GM12878 (cell line): Measurements from ENCODE around the gene PARP8. TPM values are rescaled to one million over a fixed set of nuclear protein-coding genes. Genes with fewer than 3 reads are reported as not detected.

Experiments used
- ATAC-seq: fragments of 200-7000 bp; cut with Tn5 transposase; 3 replicates; pipeline ENCODE4 v1.9.1; 2020; ENCODE audit warnings: mild to moderate bottlenecking, moderate library complexity
- BruUV-seq: library from RNA; stranded (reverse); fragments of 400-500 nt; replicated peaks from 2 replicates; lab custom pipeline; 2021; lab: Mats Ljungman, UMichigan
- CTCF ChIA-PET: fragments of 300-600 bp; sonication (Branson Sonifier 250); formaldehyde crosslinking; extraction: SDS; loops from one replicate; lab custom pipeline; 2021; ENCODE audit warnings: inconsistent platforms; lab: Yijun Ruan, JAX
- POLR2A ChIA-PET: fragments of 350-600 bp; formaldehyde crosslinking; extraction: SDS; loops from one replicate; lab custom pipeline; 2021; ENCODE audit warnings: inconsistent platforms; lab: Charles Lee
- RAD21 ChIA-PET: fragments of 300-600 bp; sonication (Branson Sonifier 250); formaldehyde crosslinking; loops from one replicate; lab custom pipeline; 2023; ENCODE audit warnings: antibody characterized with exemption; ENCODE audit not compliant: unreplicated experiment; lab: Charles Lee
- SMC1A ChIA-PET: fragments of 300-600 bp; sonication (Branson Sonifier 250); formaldehyde crosslinking; loops from one replicate; lab custom pipeline; 2023; ENCODE audit not compliant: unreplicated experiment, uncharacterized antibody; lab: Charles Lee
- DNase-seq: peaks from one replicate; pipeline ENCODE4 v3.0.0-alpha.2; 2011; ENCODE audit warnings: low read depth, low spot score
- FAIRE-seq: peaks from 3 replicates; lab custom pipeline; 2011; peaks lifted over from hg19 to GRCh38; lab: Jason Lieb, UNC
- H2AFZ ChIP-seq: 2 replicates; pipeline ENCODE4 v1.6.0; 2011; ENCODE audit warnings: low read depth, low read length, control low read depth; ENCODE audit not compliant: control insufficient read depth
- H3K27ac ChIP-seq: 2 replicates; pipeline ENCODE4 v1.5.1; 2011; ENCODE audit warnings: control low read depth; ENCODE audit not compliant: control insufficient read depth, insufficient read depth
- H3K27me3 ChIP-seq, 2 experiments: replicated peaks in 1 of 2; 2 replicates each; pipeline versions ENCODE4 v1.6.0 to v1.6.1; 2011; ENCODE audit warnings: low read length in 1 of 2; ENCODE audit not compliant: control insufficient read depth in 2 of 2, insufficient read depth in 2 of 2
- H3K36me3 ChIP-seq, 2 experiments: 2 replicates each; pipeline ENCODE4 v1.5.1; 2011; ENCODE audit warnings: low read length in 1 of 2; ENCODE audit not compliant: control insufficient read depth in 2 of 2, insufficient read depth in 2 of 2
- H3K4me1 ChIP-seq: 2 replicates; pipeline ENCODE4 v1.6.1; 2011; ENCODE audit warnings: mild to moderate bottlenecking, low read length, moderate library complexity, mixed read lengths; ENCODE audit not compliant: control insufficient read depth, insufficient read depth
- H3K4me2 ChIP-seq: 2 replicates; pipeline ENCODE4 v1.6.0; 2011; ENCODE audit warnings: control low read depth; ENCODE audit not compliant: control insufficient read depth, insufficient read depth
- H3K4me3 ChIP-seq: fragments of 200-600 bp; sonication (generic); 2 replicates; pipeline ENCODE4 v1.5.1; 2016
- H3K79me2 ChIP-seq: 2 replicates; pipeline ENCODE4 v1.6.0; 2011; ENCODE audit warnings: low read length; ENCODE audit not compliant: control insufficient read depth, insufficient read depth
- H3K9ac ChIP-seq: 2 replicates; pipeline ENCODE4 v1.8.0; 2011; ENCODE audit warnings: low read length, control low read depth, mixed read lengths; ENCODE audit not compliant: control insufficient read depth, insufficient read depth
- H3K9me3 ChIP-seq: replicated peaks from 3 replicates; pipeline ENCODE4 v1.5.1; 2011; ENCODE audit warnings: mild to moderate bottlenecking, low read length; ENCODE audit not compliant: control insufficient read depth, insufficient read depth
- H4K20me1 ChIP-seq: 2 replicates; pipeline ENCODE4 v1.6.0; 2011; ENCODE audit not compliant: control insufficient read depth, insufficient read depth
- ATF7 ChIP-seq: fragments of 450-650 bp; IDR thresholded peaks from 2 replicates; pipeline ENCODE4 v1.6.1; 2016; ENCODE audit warnings: low read depth, mild to moderate bottlenecking
- BHLHE40 ChIP-seq, 2 experiments: fragments of 450-650 bp in 1 of 2; IDR thresholded peaks; 2 replicates each; pipeline ENCODE4 v1.6.1; 2011 to 2017; ENCODE audit warnings: low read depth in 2 of 2, borderline replicate concordance in 1 of 2, improper control_type of control experiment in 1 of 2, low read length in 1 of 2, mild to moderate bottlenecking in 1 of 2
- HDAC2 ChIP-seq: fragments of 200-600 bp; sonication (generic); IDR thresholded peaks from 2 replicates; pipeline ENCODE4 v1.6.1; 2017
- IKZF1 ChIP-seq: fragments of 450-650 bp; conservative IDR thresholded peaks from 2 replicates; pipeline ENCODE4 v1.6.1; 2017; ENCODE audit warnings: antibody characterized with exemption, mild to moderate bottlenecking
- IKZF2 ChIP-seq, 2 experiments: fragments of 450-650 bp; IDR thresholded peaks; 2 replicates each; pipeline ENCODE4 v1.6.1; 2017; ENCODE audit warnings: mild to moderate bottlenecking in 2 of 2, moderate library complexity in 2 of 2
- MTA2 ChIP-seq: fragments of 450-650 bp; IDR thresholded peaks from 2 replicates; pipeline ENCODE4 v1.6.1; 2016; ENCODE audit warnings: low read depth, mild to moderate bottlenecking, moderate library complexity
- NFYA ChIP-seq: IDR thresholded peaks from 2 replicates; pipeline ENCODE4 v1.6.1; 2011; ENCODE audit warnings: low read depth, mild to moderate bottlenecking, low read length, improper control_type of control experiment, borderline replicate concordance
- NR2F1 ChIP-seq: fragments of 450-650 bp; conservative IDR thresholded peaks from 2 replicates; pipeline ENCODE4 v1.6.1; 2017; ENCODE audit warnings: mild to moderate bottlenecking
- PBX3 ChIP-seq: IDR thresholded peaks from 2 replicates; pipeline ENCODE4 v1.6.1; 2011; ENCODE audit warnings: mild to moderate bottlenecking, low read depth, low read length, moderate library complexity; ENCODE audit not compliant: insufficient replicate concordance
- PKNOX1 ChIP-seq: fragments of 450-650 bp; IDR thresholded peaks from 2 replicates; pipeline ENCODE4 v1.6.1; 2016; ENCODE audit warnings: mild to moderate bottlenecking
- POU2F2 ChIP-seq: IDR thresholded peaks from 3 replicates; pipeline ENCODE4 v1.6.1; 2011; ENCODE audit warnings: low read depth, mild to moderate bottlenecking, low read length, borderline replicate concordance
- WGBS: methylation state at CpG from one replicate; pipeline ENCODE4 v1.1.6; 2016; ENCODE audit warnings: low lambda C conversion rate; ENCODE audit not compliant: insufficient replicate concordance, insufficient coverage; ENCODE audit errors: missing lambda C conversion rate; 5-methylcytosine and 5-hydroxymethylcytosine counted together
- in situ Hi-C: fragments of 300-500 bp; cut with MboI; formaldehyde crosslinking; loops from 9 replicates; pipeline ENCODE4 v1.14.3; 2018; ENCODE audit warnings: mixed read lengths
- intact Hi-C: fragments of 100-400 bp; cut with micrococcal nuclease; formaldehyde crosslinking; loops from one replicate; pipeline ENCODE4 v1.14.2; 2022; ENCODE audit not compliant: unreplicated experiment
- polyA plus RNA-seq, 11 experiments: library from polyadenylated mRNA; depleted of rRNA in 4 of 11; unstranded in 6 of 11; stranded (reverse) in 5 of 11; fragments of >200 nt; fragmentation: Nextera tagmentation in 4 of 11; fragmentation: Illumina TruSeq in 1 of 11; extraction: Ambion mirVana in 4 of 11; extraction: Trizol in 1 of 11; gene quantifications; 1 replicate in 1 of 11; 2 replicates in 10 of 11; pipeline versions ENCODE4 v1.2.1 to v1.2.3, GENCODE V29; 2011 to 2016; ENCODE audit warnings: inconsistent platforms in 2 of 11, missing spikeins in 2 of 11, low read depth in 1 of 11
- total RNA-seq, 4 experiments: library from RNA; depleted of rRNA in 3 of 4; stranded (reverse); fragments of >200 nt in 3 of 4; fragmentation: Illumina TruSeq in 1 of 4; extraction: Trizol in 1 of 4; gene quantifications; 2 replicates each; pipeline versions ENCODE4 v1.2.1 to v1.2.3, GENCODE V29; 2013 to 2021
- TF ChIP-seq, protein P1 (sequence below): fragments of 450-650 bp; IDR thresholded peaks from 2 replicates; pipeline ENCODE4 v1.6.1; 2017; ENCODE audit warnings: antibody characterized with exemption, mild to moderate bottlenecking, moderate library complexity

PARP8 gene
- total and polyA plus RNA-seq, 10 of the 15 experiments (the other 5 are each of a cell fraction or from before 2014, with no cell fraction given), result 9.1 to 65.2 (median 20.6) TPM

GRCh38 chr5:50717651-50718050, 51.2 kb downstream of the PARP8 start:
- POLR2A ChIA-PET, result no interaction called here
- intact Hi-C loops, result no loop called here
- Histone ChIP-seq H3K36me3 (no peaks in the 10 kb centered on the region; a peak in 1 of 4 replicates), H3K79me2 (peaks cover 59% of the 10 kb centered on the region), H3K9ac (no peak overlapping the region), H3K27ac (no peak overlapping the region), H2AFZ (no peak overlapping the region), H3K4me2 (no peak overlapping the region), H3K4me3 (no peak overlapping the region), H3K27me3 (no peaks in the 10 kb centered on the region), H3K4me1 (peaks cover 7% of the 10 kb centered on the region), H4K20me1 (no peaks in the 10 kb centered on the region), H3K9me3 (no peaks in the 10 kb centered on the region; the same call in 2 of the 3 replicates)
- SMC1A ChIA-PET, result interaction anchor here (1.1 to 2.7 kb wide), 3 partner anchors 27 to 56 kb away, joined by 3 to 15 read pairs (median 3); no protein-coding TSS in a partner anchor
- CTCF ChIA-PET, result interaction anchor here (0.7 to 1.3 kb wide), 3 partner anchors 15 to 26 kb away, joined by 3 read pairs; no protein-coding TSS in a partner anchor
- ATAC-seq (peak; percentile 83), DNase-seq (no peak), FAIRE-seq (no peak)
- WGBS, result 98% methylated on average over 2 of the region's 2 CpGs
- RAD21 ChIA-PET, result interaction anchor here (0.7 to 1.2 kb wide), 5 partner anchors 9 to 34 kb away, joined by 3 to 4 read pairs (median 3); no protein-coding TSS in a partner anchor
- in situ Hi-C loops, result no loop called here
- no TSS peak for BruUV-seq
- TF ChIP-seq, protein P1, sequence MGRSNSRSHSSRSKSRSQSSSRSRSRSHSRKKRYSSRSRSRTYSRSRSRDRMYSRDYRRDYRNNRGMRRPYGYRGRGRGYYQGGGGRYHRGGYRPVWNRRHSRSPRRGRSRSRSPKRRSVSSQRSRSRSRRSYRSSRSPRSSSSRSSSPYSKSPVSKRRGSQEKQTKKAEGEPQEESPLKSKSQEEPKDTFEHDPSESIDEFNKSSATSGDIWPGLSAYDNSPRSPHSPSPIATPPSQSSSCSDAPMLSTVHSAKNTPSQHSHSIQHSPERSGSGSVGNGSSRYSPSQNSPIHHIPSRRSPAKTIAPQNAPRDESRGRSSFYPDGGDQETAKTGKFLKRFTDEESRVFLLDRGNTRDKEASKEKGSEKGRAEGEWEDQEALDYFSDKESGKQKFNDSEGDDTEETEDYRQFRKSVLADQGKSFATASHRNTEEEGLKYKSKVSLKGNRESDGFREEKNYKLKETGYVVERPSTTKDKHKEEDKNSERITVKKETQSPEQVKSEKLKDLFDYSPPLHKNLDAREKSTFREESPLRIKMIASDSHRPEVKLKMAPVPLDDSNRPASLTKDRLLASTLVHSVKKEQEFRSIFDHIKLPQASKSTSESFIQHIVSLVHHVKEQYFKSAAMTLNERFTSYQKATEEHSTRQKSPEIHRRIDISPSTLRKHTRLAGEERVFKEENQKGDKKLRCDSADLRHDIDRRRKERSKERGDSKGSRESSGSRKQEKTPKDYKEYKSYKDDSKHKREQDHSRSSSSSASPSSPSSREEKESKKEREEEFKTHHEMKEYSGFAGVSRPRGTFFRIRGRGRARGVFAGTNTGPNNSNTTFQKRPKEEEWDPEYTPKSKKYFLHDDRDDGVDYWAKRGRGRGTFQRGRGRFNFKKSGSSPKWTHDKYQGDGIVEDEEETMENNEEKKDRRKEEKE, result no peak
- TF ChIP-seq PKNOX1, result peak; percentile 79
- TF ChIP-seq PBX3, result peak; percentile 19
- peak; percentile 34 to 47; a peak in 2 of 4 replicates for TF ChIP-seq IKZF2 (IDR thresholded peaks at IDR 0.05)
- TF ChIP-seq NFYA, result no peak
- no peak for TF ChIP-seq HDAC2
- peak; percentile 45; the same call in 1 of the 2 replicates for TF ChIP-seq ATF7
- peak; percentile 77; the same call in 1 of the 2 replicates for TF ChIP-seq NR2F1
- peak; percentile 25; the same call in 1 of the 2 replicates for TF ChIP-seq MTA2
- TF ChIP-seq BHLHE40 (IDR thresholded peaks at IDR 0.05; ENCODE audit: borderline replicate concordance in 1 of 2, low read depth in 2 of 2, low read length in 1 of 2), result peak; percentile 26 to 28; a peak in 1 of 4 replicates
- TF ChIP-seq POU2F2, result peak; percentile 22; the same call in 1 of the 3 replicates
- TF ChIP-seq IKZF1, result peak; percentile 36; the same call in 1 of the 2 replicates
